GM19240 (cell line): ENCODE data around the gene TRAPPC6A.

ENCODE experiments used
- DNase-seq: peaks from one replicate; pipeline ENCODE4 v3.0.0; 2011; ENCODE audit warnings: low spot score; ENCODE audit not compliant: insufficient read length

The TRAPPC6A gene

GRCh38 chr19:45186509-45187334 lies 8.7 kb upstream of the TRAPPC6A start:
- DNase-seq: no peak

- no peak for DNase-seq
These were observed 6.1 kb upstream of the TRAPPC6A start for GRCh38 chr19:45184115-45184514.

DNA sequence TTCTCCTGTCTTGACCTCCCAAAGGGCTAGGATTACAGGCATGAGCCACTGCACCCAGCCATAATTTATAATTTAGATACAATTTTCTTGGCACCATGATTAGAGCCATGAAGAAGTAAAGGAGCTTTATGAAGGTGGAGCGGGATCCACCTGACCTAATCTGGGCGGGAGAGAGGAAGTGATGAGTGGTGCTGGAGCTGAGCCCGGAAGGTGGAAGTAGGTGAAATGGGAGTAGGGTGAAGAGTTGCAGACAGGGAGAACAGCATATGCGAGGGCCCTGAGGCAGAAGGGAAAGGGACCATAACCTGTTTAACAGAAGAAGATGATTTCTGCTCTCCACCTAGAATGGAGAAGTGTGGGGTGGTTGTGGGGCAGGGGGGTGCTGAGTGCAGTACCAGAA lies 4.7 kb upstream of the TRAPPC6A start:
- DNase-seq: no peak

- DNase-seq: no peak
These were observed 2.9 kb upstream of the TRAPPC6A start for GRCh38 chr19:45180936-45181335.

- no peak for DNase-seq
These were observed 1.9 kb upstream of the TRAPPC6A start for GRCh38 chr19:45179892-45180370.

- no peak for DNase-seq
These were observed 1.2 kb upstream of the TRAPPC6A start for GRCh38 chr19:45179072-45179891.

GRCh38 chr19:45178262-45179071 lies 430 bp upstream of the TRAPPC6A start, which contains the start of gene BLOC1S3:
BLOC1S3 (plus strand) TSS chr19:45178784; CDS start chr19:45179297, 513 bp downstream.
- DNase-seq: peak; percentile 97

GRCh38 chr19:45175515-45176345 lies 2.3 kb downstream of the TRAPPC6A start:
- no peak for DNase-seq

- DNase-seq: no peak
These were observed 4.2 kb downstream of the TRAPPC6A start for GRCh38 chr19:45173816-45174215.

GRCh38 chr19:45172611-45173208 lies 5.3 kb downstream of the TRAPPC6A start:
- DNase-seq: no peak

- DNase-seq: no peak
These were observed 5.9 kb downstream of the TRAPPC6A start for GRCh38 chr19:45172173-45172572.

GRCh38 chr19:45171211-45171623 lies 6.8 kb downstream of the TRAPPC6A start:
- DNase-seq: no peak

GRCh38 chr19:45170146-45171106 lies 7.6 kb downstream of the TRAPPC6A start:
- no peak for DNase-seq

DNA sequence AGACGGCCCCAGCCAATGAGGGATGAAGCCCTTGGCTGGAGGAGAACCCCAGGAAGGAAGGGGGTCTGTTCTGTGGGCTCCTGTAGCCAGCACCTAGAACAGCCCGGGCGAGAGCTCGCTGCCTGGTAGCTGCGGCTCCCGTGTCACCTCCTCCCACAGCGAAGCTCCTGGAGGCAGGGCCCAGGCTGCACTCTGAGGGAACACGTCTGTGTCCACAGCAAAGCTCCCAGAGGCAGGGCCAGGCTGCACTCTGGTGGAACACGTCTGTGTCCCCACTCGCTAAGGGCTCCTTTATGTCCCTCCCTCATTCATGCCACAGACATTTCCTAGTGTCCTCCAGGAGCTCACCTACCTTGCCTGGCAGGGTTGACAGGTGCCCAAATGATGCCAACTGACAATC lies 8.4 kb downstream of the TRAPPC6A start:
- no peak for DNase-seq

- no peak for DNase-seq
These were observed 9.2 kb downstream of the TRAPPC6A start for GRCh38 chr19:45168767-45169351.

GRCh38 chr19:45166723-45167252 lies 11.2 kb downstream of the TRAPPC6A start:
- no peak for DNase-seq

GRCh38 chr19:45164577-45165335 lies 13.3 kb downstream of the TRAPPC6A start:
- no peak for DNase-seq
